Regular cardiac myocyte (primary cell): ENCODE results near the gene RANBP9. TPM values are rescaled to one million over a fixed set of nuclear protein-coding genes. Genes with fewer than 3 reads are reported as not detected.

Experiments used
- total RNA-seq: library from RNA; depleted of rRNA; stranded (reverse); fragments of >200 nt; gene quantifications from 2 replicates; pipeline ENCODE4 v1.2.3, GENCODE V29; 2014

Gene RANBP9
- 21.3 and 29.3 TPM in 2 replicates for total RNA-seq

GRCh38 chr6:13711733-13712598 lies at the start of gene RANBP9:
TSS of gene RANBP9 (minus strand) at chr6:13711835. CDS start at chr6:13711505, 330 bp downstream.

GRCh38 chr6:13614926-13615791 lies 96.5 kb downstream of the RANBP9 start, which contains the start of gene NOL7:
TSS of gene NOL7 (plus strand) at chr6:13615335. CDS start at chr6:13615359, 24 bp downstream.

GRCh38 chr6:13574571-13575376 lies 136.9 kb downstream of the RANBP9 start, which contains the start of gene SIRT5:
TSS of gene SIRT5 (plus strand) at chr6:13574601. CDS start at chr6:13584111, 9,510 bp downstream.

Other genes with a start within 250 kb of the RANBP9 start
- 6.5 and 8.2 TPM in 2 replicates for gene GFOD1, start 224.2 kb downstream of the RANBP9 start, total RNA-seq
- 6.1 and 8.7 TPM in 2 replicates for gene SIRT5, start 137.2 kb downstream of the RANBP9 start, total RNA-seq
- gene NOL7, start 96.5 kb downstream of the RANBP9 start, total RNA-seq, result 45.9 and 104 TPM in 2 replicates
- gene MCUR1, start 102.7 kb upstream of the RANBP9 start, total RNA-seq, result 10.1 and 11.1 TPM in 2 replicates
- 9.0 and 10.0 TPM in 2 replicates for gene RNF182, start 213.1 kb upstream of the RANBP9 start, total RNA-seq